Esophagus muscularis mucosa (tissue), 3 donors: Measurements from ENCODE around the gene ANKRD60.

Source experiments
- EP300 ChIP-seq: sonication (generic); formaldehyde crosslinking; IDR thresholded peaks from one replicate; pipeline ENCODE4 v1.6.1; 2017; ENCODE audit warnings: antibody characterized with exemption
- TF ChIP-seq, protein P1 (sequence below), 3 experiments: fragments of 200-600 bp in 2 of 3; fragments of 450-650 bp in 1 of 3; sonication (generic) in 2 of 3; IDR thresholded peaks; one replicate each; pipeline ENCODE4 v1.5.1; 2017 to 2019; ENCODE audit warnings: antibody characterized with exemption in 3 of 3, mild to moderate bottlenecking in 2 of 3, moderate library complexity in 1 of 3

DNA sequence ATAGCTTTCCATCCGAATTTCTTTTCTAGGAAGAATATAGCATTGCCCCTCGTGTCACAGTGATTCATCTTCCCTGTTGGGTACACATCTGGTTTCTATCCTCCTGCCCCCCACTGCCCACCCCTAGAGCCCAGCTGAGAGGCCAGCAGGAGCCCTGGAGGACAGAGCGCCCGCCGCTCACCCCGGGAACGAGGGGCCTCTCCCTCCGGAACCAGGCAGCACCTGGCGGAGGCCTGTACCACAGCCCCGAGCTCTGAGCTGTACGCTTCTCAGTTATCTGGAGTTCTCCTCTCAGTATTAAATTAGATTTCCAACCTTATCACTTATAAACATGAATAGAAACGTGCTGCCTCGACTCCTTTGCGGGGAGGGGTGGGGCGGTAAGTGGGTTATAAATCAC is 6.0 kb downstream of the ANKRD60 start:
- TF ChIP-seq, protein P1, sequence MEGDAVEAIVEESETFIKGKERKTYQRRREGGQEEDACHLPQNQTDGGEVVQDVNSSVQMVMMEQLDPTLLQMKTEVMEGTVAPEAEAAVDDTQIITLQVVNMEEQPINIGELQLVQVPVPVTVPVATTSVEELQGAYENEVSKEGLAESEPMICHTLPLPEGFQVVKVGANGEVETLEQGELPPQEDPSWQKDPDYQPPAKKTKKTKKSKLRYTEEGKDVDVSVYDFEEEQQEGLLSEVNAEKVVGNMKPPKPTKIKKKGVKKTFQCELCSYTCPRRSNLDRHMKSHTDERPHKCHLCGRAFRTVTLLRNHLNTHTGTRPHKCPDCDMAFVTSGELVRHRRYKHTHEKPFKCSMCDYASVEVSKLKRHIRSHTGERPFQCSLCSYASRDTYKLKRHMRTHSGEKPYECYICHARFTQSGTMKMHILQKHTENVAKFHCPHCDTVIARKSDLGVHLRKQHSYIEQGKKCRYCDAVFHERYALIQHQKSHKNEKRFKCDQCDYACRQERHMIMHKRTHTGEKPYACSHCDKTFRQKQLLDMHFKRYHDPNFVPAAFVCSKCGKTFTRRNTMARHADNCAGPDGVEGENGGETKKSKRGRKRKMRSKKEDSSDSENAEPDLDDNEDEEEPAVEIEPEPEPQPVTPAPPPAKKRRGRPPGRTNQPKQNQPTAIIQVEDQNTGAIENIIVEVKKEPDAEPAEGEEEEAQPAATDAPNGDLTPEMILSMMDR (IDR thresholded peaks at IDR 0.05) = no peak
- TF ChIP-seq EP300 = no peak
